HepG2 (cell line): ENCODE measurements around the gene NKIRAS1. TPM values are rescaled to one million over a fixed set of nuclear protein-coding genes. Genes with fewer than 3 reads are reported as not detected.

Source experiments
- CSRNP2 ChIP-seq: sonication (generic); formaldehyde crosslinking; conservative IDR thresholded peaks from 2 replicates; pipeline ENCODE4 v1.8.0; 2022; ENCODE audit warnings: low read depth, missing genetic modification reagents
- ONECUT2 ChIP-seq: sonication (generic); formaldehyde crosslinking; IDR thresholded peaks from 2 replicates; pipeline ENCODE4 v1.4.0; 2020; ENCODE audit warnings: missing genetic modification reagents
- RELA ChIP-seq: sonication (generic); formaldehyde crosslinking; IDR thresholded peaks from 2 replicates; pipeline ENCODE4 v1.4.0; 2020; ENCODE audit warnings: missing genetic modification reagents
- SIN3A ChIP-seq: IDR thresholded peaks from 2 replicates; pipeline ENCODE4 v1.6.1; 2011; ENCODE audit warnings: low read depth, mild to moderate bottlenecking, control low read depth, low read length, borderline replicate concordance
- TBP ChIP-seq: sonication (generic); formaldehyde crosslinking; IDR thresholded peaks from 2 replicates; pipeline ENCODE4 v1.5.0; 2020; ENCODE audit warnings: missing genetic modification reagents
- USF2 ChIP-seq, 2 experiments: sonication (generic) in 1 of 2; formaldehyde crosslinking in 1 of 2; IDR thresholded peaks; 2 replicates each; pipeline versions ENCODE4 v1.5.1 to v1.6.1; 2011 to 2020; ENCODE audit warnings: borderline replicate concordance in 1 of 2, low read depth in 1 of 2, low read length in 1 of 2, mild to moderate bottlenecking in 1 of 2, missing genetic modification reagents in 1 of 2, moderate library complexity in 1 of 2
- ZNF318 ChIP-seq: sonication (generic); formaldehyde crosslinking; IDR thresholded peaks from 2 replicates; pipeline ENCODE4 v1.4.0; 2020; ENCODE audit warnings: mild to moderate bottlenecking, missing genetic modification reagents
- polyA plus RNA-seq, 8 experiments: library from polyadenylated mRNA; depleted of rRNA in 3 of 8; stranded (reverse) in 7 of 8; unstranded in 1 of 8; fragments of >200 nt; fragmentation: Illumina TruSeq in 4 of 8; extraction: Trizol in 4 of 8; gene quantifications; 2 replicates each; pipeline versions ENCODE4 v1.2.1 to v1.2.3, GENCODE V29; 2011 to 2016; ENCODE audit warnings: low read depth in 4 of 8, missing spikeins in 1 of 8, mixed read lengths in 1 of 8; ENCODE audit not compliant: insufficient read depth in 1 of 8
- total RNA-seq, 5 experiments: library from RNA; depleted of rRNA; stranded (reverse); fragments of >200 nt; fragmentation: Illumina TruSeq; extraction: Trizol; gene quantifications; 2 replicates each; pipeline ENCODE4 v1.2.3, GENCODE V29; 2016; ENCODE audit warnings: low read depth in 1 of 5

Gene NKIRAS1
- total and polyA plus RNA-seq, 2 of the 13 experiments (the other 11 are each of a cell fraction or from before 2014, with no cell fraction given): 4.3 to 8.0 TPM

GRCh38 chr3:23869977-23870662 lies 46.7 kb downstream of the NKIRAS1 start (continued):
- TF ChIP-seq USF2 (IDR thresholded peaks at IDR 0.05; ENCODE audit: low read depth, low read length) (no peak), USF2 (CRISPR knock-in tag; IDR thresholded peaks at IDR 0.05; ENCODE audit: borderline replicate concordance) (no peak), ZNF318 (CRISPR knock-in tag) (no peak), CSRNP2 (CRISPR knock-in tag) (no peak), SIN3A (no peak), RELA (CRISPR knock-in tag) (no peak), ONECUT2 (CRISPR knock-in tag) (no peak), TBP (CRISPR knock-in tag) (no peak)
- TF ChIP-seq, all 625 proteins: peak for 0
